K562 (cell line): ENCODE data around the gene LAPTM5. TPM values are rescaled to one million over a fixed set of nuclear protein-coding genes. Genes with fewer than 3 reads are reported as not detected.
A peak's percentile ranks its signal among the peaks of the same experiment; 100 is the strongest.

Source experiments
- DMBX1 ChIP-seq: fragments of 250-450 bp; sonication (Bioruptor Pico); IDR thresholded peaks from 2 replicates; pipeline ENCODE4 v1.8.0; 2022; ENCODE audit warnings: inconsistent platforms, mild to moderate bottlenecking, moderate library complexity, borderline replicate concordance
- ESRRA ChIP-seq: fragments of 450-650 bp; IDR thresholded peaks from 2 replicates; pipeline ENCODE4 v1.6.1; 2014; ENCODE audit warnings: low read depth, mild to moderate bottlenecking, moderate library complexity, borderline replicate concordance
- KDM1A ChIP-seq, 2 experiments: fragments of 450-650 bp; IDR thresholded peaks; 2 replicates each; pipeline ENCODE4 v1.6.1; 2016; ENCODE audit warnings: mild to moderate bottlenecking in 2 of 2
- MED1 ChIP-seq: sonication (generic); formaldehyde crosslinking; IDR thresholded peaks from 2 replicates; pipeline ENCODE4 v1.8.1; 2023; ENCODE audit warnings: missing genetic modification reagents, borderline replicate concordance
- MYC ChIP-seq, 2 experiments: fragments of 250-450 bp in 1 of 2; sonication (Bioruptor Pico) in 1 of 2; IDR thresholded peaks; 2 replicates each; pipeline versions ENCODE4 v1.5.1 to v1.6.1; 2012 to 2021; ENCODE audit warnings: low read depth in 2 of 2, borderline replicate concordance in 1 of 2, improper control_type of control experiment in 1 of 2, low read length in 1 of 2, mild to moderate bottlenecking in 1 of 2, moderate library complexity in 1 of 2
- PCBP2 ChIP-seq: fragments of 200-400 bp; formaldehyde crosslinking; IDR thresholded peaks from 2 replicates; pipeline ENCODE4 v1.6.1; 2018; ENCODE audit warnings: low read length, low read depth, mild to moderate bottlenecking, moderate library complexity; ENCODE audit not compliant: poor library complexity, severe bottlenecking
- SIN3B ChIP-seq: fragments of 450-650 bp; IDR thresholded peaks from 2 replicates; pipeline ENCODE4 v1.6.1; 2017; ENCODE audit warnings: low read depth, mild to moderate bottlenecking, moderate library complexity
- TBL1XR1 ChIP-seq, 2 experiments: IDR thresholded peaks; 2 replicates each; pipeline ENCODE4 v1.6.1; 2012; ENCODE audit warnings: improper control_type of control experiment in 2 of 2, low read length in 2 of 2, mild to moderate bottlenecking in 1 of 2
- TFAP4 ChIP-seq: sonication (generic); formaldehyde crosslinking; IDR thresholded peaks from 2 replicates; pipeline ENCODE4 v1.8.0; 2022; ENCODE audit warnings: missing genetic modification reagents, mild to moderate bottlenecking, moderate library complexity, borderline replicate concordance
- ZBTB40 ChIP-seq, 2 experiments: fragments of 450-650 bp in 1 of 2; sonication (generic) in 1 of 2; formaldehyde crosslinking in 1 of 2; IDR thresholded peaks; 2 replicates each; pipeline versions ENCODE4 v1.7.1 to v1.9.0; 2016 to 2022; ENCODE audit warnings: inconsistent platforms in 1 of 2, mild to moderate bottlenecking in 1 of 2, missing genetic modification reagents in 1 of 2
- ZNF134 ChIP-seq: fragments of 250-450 bp; sonication (Bioruptor Pico); conservative IDR thresholded peaks from 2 replicates; pipeline ENCODE4 v1.4.0; 2020
- ZNF644 ChIP-seq: fragments of 200-800 bp; sonication (Bioruptor generic); IDR thresholded peaks from 2 replicates; pipeline ENCODE4 v1.6.1; 2016; ENCODE audit warnings: low read depth, missing genetic modification characterization, missing compliant biosample characterization
- polyA plus RNA-seq, 8 experiments: library from polyadenylated mRNA; depleted of rRNA in 4 of 8; stranded (reverse) in 5 of 8; unstranded in 3 of 8; fragments of >200 nt; fragmentation: Nextera tagmentation in 2 of 8; fragmentation: Illumina TruSeq in 1 of 8; extraction: Ambion mirVana in 2 of 8; extraction: Trizol in 1 of 8; gene quantifications; 2 replicates each; pipeline versions ENCODE4 v1.2.1 to v1.2.3, GENCODE V29; 2011 to 2014; ENCODE audit warnings: inconsistent platforms in 1 of 8, missing spikeins in 1 of 8
- total RNA-seq, 7 experiments: library from RNA; depleted of rRNA in 6 of 7; stranded (reverse); fragments of >200 nt in 6 of 7; fragmentation: Illumina TruSeq in 2 of 7; extraction: Trizol in 2 of 7; gene quantifications; 2 replicates each; pipeline versions ENCODE4 v1.2.1 to v1.2.3, GENCODE V29; 2011 to 2021; ENCODE audit warnings: low replicate concordance in 1 of 7
- TF ChIP-seq, protein P1 (sequence below): fragments of 250-450 bp; sonication (Bioruptor Pico); IDR thresholded peaks from 2 replicates; pipeline ENCODE4 v1.8.0; 2021; ENCODE audit warnings: moderate library complexity, mild to moderate bottlenecking, inconsistent platforms
- TF ChIP-seq, protein P2 (sequence below), 2 experiments: fragments of 450-650 bp in 1 of 2; sonication (generic) in 1 of 2; formaldehyde crosslinking; conservative IDR thresholded peaks; 2 replicates each; pipeline versions ENCODE4 v1.4.0 to v1.8.1; 2020 to 2022; ENCODE audit warnings: mild to moderate bottlenecking in 1 of 2, missing genetic modification reagents in 1 of 2

The LAPTM5 gene
- total and polyA plus RNA-seq, 9 of the 15 experiments (the other 6 are each of a cell fraction or from before 2014, with no cell fraction given): 2.4 to 47.3 (median 20.3) TPM

DNA sequence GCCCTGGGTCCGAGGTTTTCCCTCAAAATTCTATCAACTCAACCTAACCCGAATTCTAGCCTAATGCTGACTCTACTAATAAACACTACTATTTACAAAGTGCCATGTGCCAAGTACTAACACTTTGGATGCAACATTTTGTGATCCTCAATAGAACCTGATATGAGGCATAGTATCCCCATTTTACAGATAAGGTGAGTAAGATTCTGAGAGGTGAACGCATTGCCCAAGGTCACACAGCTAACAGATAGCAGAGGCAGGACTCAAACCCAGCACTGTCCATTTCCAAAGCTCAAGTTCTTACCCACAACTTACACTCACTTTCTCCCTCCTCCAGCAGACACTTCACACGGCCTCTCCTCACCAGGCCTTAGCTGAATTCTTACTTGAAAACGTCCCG, 46.0 kb upstream of the LAPTM5 start (continued):
- no peak for TF ChIP-seq MYC (IDR thresholded peaks at IDR 0.05; ENCODE audit: low read depth, low read length)
- no peak for TF ChIP-seq MYC (CRISPR knock-in tag; IDR thresholded peaks at IDR 0.05; ENCODE audit: borderline replicate concordance, low read depth)
- no peak for TF ChIP-seq PCBP2
- no peak for TF ChIP-seq MED1 (CRISPR knock-in tag)
- TF ChIP-seq, protein P1, sequence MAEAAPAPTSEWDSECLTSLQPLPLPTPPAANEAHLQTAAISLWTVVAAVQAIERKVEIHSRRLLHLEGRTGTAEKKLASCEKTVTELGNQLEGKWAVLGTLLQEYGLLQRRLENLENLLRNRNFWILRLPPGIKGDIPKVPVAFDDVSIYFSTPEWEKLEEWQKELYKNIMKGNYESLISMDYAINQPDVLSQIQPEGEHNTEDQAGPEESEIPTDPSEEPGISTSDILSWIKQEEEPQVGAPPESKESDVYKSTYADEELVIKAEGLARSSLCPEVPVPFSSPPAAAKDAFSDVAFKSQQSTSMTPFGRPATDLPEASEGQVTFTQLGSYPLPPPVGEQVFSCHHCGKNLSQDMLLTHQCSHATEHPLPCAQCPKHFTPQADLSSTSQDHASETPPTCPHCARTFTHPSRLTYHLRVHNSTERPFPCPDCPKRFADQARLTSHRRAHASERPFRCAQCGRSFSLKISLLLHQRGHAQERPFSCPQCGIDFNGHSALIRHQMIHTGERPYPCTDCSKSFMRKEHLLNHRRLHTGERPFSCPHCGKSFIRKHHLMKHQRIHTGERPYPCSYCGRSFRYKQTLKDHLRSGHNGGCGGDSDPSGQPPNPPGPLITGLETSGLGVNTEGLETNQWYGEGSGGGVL (CRISPR knock-in tag): no peak
- TF ChIP-seq TFAP4: no peak
- TF ChIP-seq DMBX1: no peak
- peak; percentile 89 for TF ChIP-seq ESRRA
- TF ChIP-seq TBL1XR1 (IDR thresholded peaks at IDR 0.05; ENCODE audit: low read length in 2 of 2): no peak
- no peak for TF ChIP-seq ZNF134
- TF ChIP-seq KDM1A (IDR thresholded peaks at IDR 0.05): 0 out of 4 replicates have a peak, but pooled peaks of 1 of the 2 experiments have one; percentile 24
- TF ChIP-seq ZBTB40 (IDR thresholded peaks at IDR 0.05): no peak
- TF ChIP-seq ZBTB40 (CRISPR knock-in tag; IDR thresholded peaks at IDR 0.05): no peak
- TF ChIP-seq, protein P2, sequence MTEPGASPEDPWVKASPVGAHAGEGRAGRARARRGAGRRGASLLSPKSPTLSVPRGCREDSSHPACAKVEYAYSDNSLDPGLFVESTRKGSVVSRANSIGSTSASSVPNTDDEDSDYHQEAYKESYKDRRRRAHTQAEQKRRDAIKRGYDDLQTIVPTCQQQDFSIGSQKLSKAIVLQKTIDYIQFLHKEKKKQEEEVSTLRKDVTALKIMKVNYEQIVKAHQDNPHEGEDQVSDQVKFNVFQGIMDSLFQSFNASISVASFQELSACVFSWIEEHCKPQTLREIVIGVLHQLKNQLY (CRISPR knock-in tag; conservative IDR thresholded peaks at IDR 0.05): no peak
- no peak for TF ChIP-seq ZNF644
- TF ChIP-seq SIN3B: no peak
